Kidney (tissue), 14 donors: ENCODE data around the gene ERBB4. TPM values are rescaled to one million over a fixed set of nuclear protein-coding genes. Genes with fewer than 3 reads are reported as not detected.
"Not testable (repeated sequence)": the region's sequence is repeated elsewhere in the genome, so short reads cannot be mapped to it uniquely, and the experiment has no call there.

Experiments used
- DNase-seq, 5 donors: peaks; one replicate each; pipeline ENCODE4 v3.0.0-alpha.2; 2013 to 2020
- FAIRE-seq: peaks from 2 replicates; lab custom pipeline; 2012; peaks lifted over from hg19 to GRCh38; lab: Jason Lieb, UNC
- H3K27ac ChIP-seq, 2 donors: one replicate each; pipeline ENCODE4 v1.7.0; 2013; ENCODE audit warnings: low read depth in 2 of 2, low read length in 2 of 2, inconsistent platforms in 1 of 2
- H3K27me3 ChIP-seq: one replicate; pipeline ENCODE4 v1.7.1; 2013; ENCODE audit warnings: low read length, inconsistent platforms; ENCODE audit not compliant: control insufficient read depth, insufficient read depth
- H3K36me3 ChIP-seq, 3 donors: one replicate each; pipeline versions ENCODE4 v1.7.0 to v1.7.1; 2013; ENCODE audit warnings: low read length in 3 of 3, control low read depth in 1 of 3, inconsistent platforms in 1 of 3; ENCODE audit not compliant: insufficient read depth in 3 of 3, control insufficient read depth in 2 of 3
- H3K4me1 ChIP-seq, 3 donors: one replicate each; pipeline versions ENCODE4 v1.7.0 to v1.7.1; 2013; ENCODE audit warnings: low read length in 3 of 3, inconsistent platforms in 1 of 3, low read depth in 1 of 3; ENCODE audit not compliant: control insufficient read depth in 2 of 3, insufficient read depth in 2 of 3
- H3K4me3 ChIP-seq, 3 donors: one replicate each; pipeline versions ENCODE4 v1.7.0 to v1.8.1; 2013; ENCODE audit warnings: low read length in 3 of 3, control low read depth in 1 of 3, inconsistent platforms in 1 of 3
- H3K9ac ChIP-seq, 3 donors: one replicate each; pipeline versions ENCODE4 v1.7.0 to v1.7.1; 2013; ENCODE audit warnings: low read length in 3 of 3, control low read depth in 1 of 3, inconsistent platforms in 1 of 3
- H3K9me3 ChIP-seq, 3 donors: one replicate each; pipeline versions ENCODE4 v1.7.0 to v1.7.1; 2013; ENCODE audit warnings: low read length in 3 of 3, control low read depth in 1 of 3, inconsistent platforms in 1 of 3; ENCODE audit not compliant: control insufficient read depth in 2 of 3, insufficient read depth in 1 of 3
- intact Hi-C: fragments of 100-400 bp; cut with DNase I; formaldehyde crosslinking; loops from one replicate; pipeline ENCODE4 v1.11.1; 2022
- polyA plus RNA-seq: library from polyadenylated mRNA; stranded (reverse); fragments of 350-450 nt; fragmentation: Illumina TruSeq; extraction: RNeasy Lipid Tissue Mini Kit (QIAGEN cat#74804); gene quantifications from one replicate; pipeline ENCODE4 v1.2.3, GENCODE V29; 2014; ENCODE audit warnings: low read depth, low replicate concordance; ENCODE audit not compliant: insufficient read depth
- total RNA-seq: library from RNA; stranded (reverse); fragmentation: NEBNext Ultra II Directional; extraction: Animal tissue kit (Norgen Biotek cat#: 25700); gene quantifications from one replicate; pipeline ENCODE4 v1.2.1, GENCODE V29; 2021
- TF ChIP-seq, protein P1 (sequence below): IDR thresholded peaks from 3 replicates; pipeline ENCODE4 v1.5.1; 2012; ENCODE audit warnings: mild to moderate bottlenecking, moderate library complexity, borderline replicate concordance; ENCODE audit not compliant: insufficient read depth; ENCODE audit errors: extremely low read depth
- donor health status: control.
- donor health status: control.
- donor health status: control.
- donor health status: control.
- donor health status: control.
- donor health status: DM: yes; HTN: yes; CAD: no.
- donor health status: Normal renal cell carcinoma (clear cell type).

ERBB4 gene
- total and polyA plus RNA-seq, 2 donors from 2014 or later = 3.9 to 152 TPM

DNA sequence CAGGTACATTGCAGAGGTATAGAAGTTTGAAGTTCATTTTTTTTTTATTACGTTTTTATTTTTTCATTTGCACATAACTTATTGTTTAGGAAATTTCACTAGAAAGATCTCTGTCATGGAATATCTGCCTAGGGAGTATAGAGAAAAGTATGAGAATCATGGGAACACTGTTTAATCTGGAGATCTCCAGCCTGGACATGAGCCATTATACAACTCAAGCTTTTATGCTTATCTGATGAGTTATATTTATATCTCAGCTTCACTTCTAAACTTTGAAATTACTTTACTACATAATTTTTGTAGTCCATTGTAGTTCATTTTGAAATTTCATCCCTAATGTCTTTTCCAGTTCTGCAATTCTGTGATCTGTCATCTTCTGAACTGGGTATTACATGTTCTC, 515.6 kb downstream of the ERBB4 start:
- DNase-seq (no peak), FAIRE-seq (no peak)
- H3K9me3 ChIP-seq = no peaks in the 10 kb centered on the region
- H3K4me3 ChIP-seq = no peak overlapping the region
- H3K36me3 ChIP-seq = no peaks in the 10 kb centered on the region
- H3K27me3 ChIP-seq = no peaks in the 10 kb centered on the region
- TF ChIP-seq, protein P1, sequence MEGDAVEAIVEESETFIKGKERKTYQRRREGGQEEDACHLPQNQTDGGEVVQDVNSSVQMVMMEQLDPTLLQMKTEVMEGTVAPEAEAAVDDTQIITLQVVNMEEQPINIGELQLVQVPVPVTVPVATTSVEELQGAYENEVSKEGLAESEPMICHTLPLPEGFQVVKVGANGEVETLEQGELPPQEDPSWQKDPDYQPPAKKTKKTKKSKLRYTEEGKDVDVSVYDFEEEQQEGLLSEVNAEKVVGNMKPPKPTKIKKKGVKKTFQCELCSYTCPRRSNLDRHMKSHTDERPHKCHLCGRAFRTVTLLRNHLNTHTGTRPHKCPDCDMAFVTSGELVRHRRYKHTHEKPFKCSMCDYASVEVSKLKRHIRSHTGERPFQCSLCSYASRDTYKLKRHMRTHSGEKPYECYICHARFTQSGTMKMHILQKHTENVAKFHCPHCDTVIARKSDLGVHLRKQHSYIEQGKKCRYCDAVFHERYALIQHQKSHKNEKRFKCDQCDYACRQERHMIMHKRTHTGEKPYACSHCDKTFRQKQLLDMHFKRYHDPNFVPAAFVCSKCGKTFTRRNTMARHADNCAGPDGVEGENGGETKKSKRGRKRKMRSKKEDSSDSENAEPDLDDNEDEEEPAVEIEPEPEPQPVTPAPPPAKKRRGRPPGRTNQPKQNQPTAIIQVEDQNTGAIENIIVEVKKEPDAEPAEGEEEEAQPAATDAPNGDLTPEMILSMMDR = no peak
- no peaks in the 10 kb centered on the region for H3K4me1 ChIP-seq
- intact Hi-C loops = no loop called here
- H3K27ac ChIP-seq = no peak overlapping the region
- no peak overlapping the region for H3K9ac ChIP-seq

DNA sequence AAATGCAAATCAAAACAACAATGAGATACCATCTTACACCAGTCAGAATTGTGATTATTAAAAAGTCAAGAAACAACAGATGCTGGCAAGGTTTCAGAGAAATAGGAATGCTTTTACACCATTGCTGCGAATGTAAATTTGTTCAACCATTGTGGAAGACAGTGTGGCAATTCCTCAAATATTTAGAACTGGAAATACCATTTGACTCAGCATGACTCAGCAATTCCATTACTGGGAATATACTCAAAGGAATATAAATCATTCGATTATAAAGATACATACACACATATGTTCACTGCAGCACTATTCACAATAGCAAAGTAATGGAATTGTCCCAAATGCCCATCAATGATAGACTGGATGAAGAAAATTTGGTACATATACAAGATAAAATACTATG, 516.7 kb downstream of the ERBB4 start:
- H3K27ac ChIP-seq = no peak overlapping the region
- no peak overlapping the region for H3K9ac ChIP-seq
- intact Hi-C loops = no loop called here
- H3K4me1 ChIP-seq = no peaks in the 10 kb centered on the region
- no peak overlapping the region for H3K4me3 ChIP-seq
- DNase-seq (no peak), FAIRE-seq (peak; percentile 29)
- H3K36me3 ChIP-seq = no peaks in the 10 kb centered on the region
- TF ChIP-seq, protein P1 = no peak
- H3K9me3 ChIP-seq = no peaks in the 10 kb centered on the region
- H3K27me3 ChIP-seq = no peaks in the 10 kb centered on the region

DNA sequence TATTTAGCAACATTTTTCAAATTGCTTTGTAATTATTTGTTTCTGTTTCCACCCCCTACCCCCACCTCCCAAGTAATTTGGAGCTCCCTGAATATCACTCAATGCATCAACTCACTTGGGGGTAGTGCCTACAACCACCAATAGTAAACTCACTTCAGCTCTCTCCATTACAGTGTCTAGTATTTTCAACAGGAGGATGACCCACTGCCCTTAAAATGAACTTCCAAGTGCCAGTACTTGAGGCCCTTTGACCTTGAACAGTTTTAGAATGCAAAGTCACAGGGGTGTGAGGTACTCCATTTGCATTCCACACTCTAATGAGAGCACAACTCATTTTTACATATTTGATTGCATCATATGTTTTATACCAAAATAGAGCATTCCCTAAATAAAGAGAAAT, 523.0 kb downstream of the ERBB4 start:
- Histone ChIP-seq H3K27ac (no peak overlapping the region), H3K4me1 (no peaks in the 10 kb centered on the region), H3K36me3 (no peaks in the 10 kb centered on the region), H3K9me3 (no peaks in the 10 kb centered on the region), H3K4me3 (no peak overlapping the region), H3K9ac (no peak overlapping the region), H3K27me3 (no peaks in the 10 kb centered on the region)
- DNase-seq (no peak), FAIRE-seq (no peak)
- TF ChIP-seq, protein P1 = no peak
- intact Hi-C loops = no loop called here

DNA sequence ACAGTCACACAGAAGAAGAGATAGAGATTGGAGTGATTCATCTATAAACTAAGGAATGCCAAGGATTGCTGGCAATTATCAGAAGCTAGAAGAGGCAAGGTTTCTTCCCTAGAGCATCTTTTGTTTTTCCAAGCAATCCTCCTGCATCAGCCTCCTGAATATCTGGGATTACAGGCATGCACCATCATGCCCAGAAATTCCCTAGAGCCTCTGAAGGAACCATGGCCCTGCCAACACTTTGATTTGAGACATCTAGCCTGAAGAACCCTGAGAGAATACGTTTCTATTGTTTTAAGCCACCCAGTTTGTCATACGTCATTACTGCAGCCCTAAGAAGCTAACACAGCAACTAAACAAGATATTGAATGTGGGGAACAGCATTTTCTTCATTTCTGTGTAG, 525.0 kb downstream of the ERBB4 start:
- DNase-seq (no peak), FAIRE-seq (no peak)
- TF ChIP-seq, protein P1 = no peak
- no peaks in the 10 kb centered on the region for H3K27me3 ChIP-seq
- no peak overlapping the region for H3K27ac ChIP-seq
- H3K4me1 ChIP-seq = no peaks in the 10 kb centered on the region
- no peaks in the 10 kb centered on the region for H3K36me3 ChIP-seq
- H3K9ac ChIP-seq = no peak overlapping the region
- no peaks in the 10 kb centered on the region for H3K9me3 ChIP-seq
- H3K4me3 ChIP-seq = no peak overlapping the region
- intact Hi-C loops = no loop called here

DNA sequence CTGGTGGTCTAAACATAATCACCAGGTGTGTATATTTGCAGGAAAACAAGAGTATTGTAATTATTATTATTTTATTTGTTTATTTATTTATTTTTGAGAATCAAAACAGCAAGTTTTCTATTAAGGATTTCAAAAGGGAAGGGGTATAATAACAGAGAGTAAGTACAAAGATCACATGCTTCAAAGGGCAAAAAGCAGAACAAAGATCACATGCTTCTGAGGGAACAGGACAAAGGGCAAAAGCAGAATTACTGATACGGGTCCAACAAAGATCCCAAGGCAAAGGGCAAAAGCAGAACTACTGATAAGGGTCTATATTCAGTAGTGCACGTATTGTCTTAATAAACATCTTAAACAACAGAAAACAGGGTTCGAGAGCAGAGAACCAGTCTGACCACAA, 528.3 kb downstream of the ERBB4 start:
- intact Hi-C loops, FAIRE-seq: not testable (repeated sequence)

More for the DNA sequence above, 528.3 kb downstream of the ERBB4 start:
- not testable (repeated sequence) for H3K27ac ChIP-seq, H3K27me3 ChIP-seq, H3K9me3 ChIP-seq, H3K9ac ChIP-seq, H3K4me1 ChIP-seq, H3K4me3 ChIP-seq, H3K36me3 ChIP-seq, DNase-seq
